Pancreas (tissue), 10 donors: Measurements from ENCODE around the gene COL20A1. TPM values are rescaled to one million over a fixed set of nuclear protein-coding genes. Genes with fewer than 3 reads are reported as not detected.

ENCODE experiments used
- ATAC-seq, 4 donors: fragments of 200-7000 bp; cut with Tn5 transposase; one replicate each; pipeline versions ENCODE4 v1.8.0 to v1.9.1; 2020; ENCODE audit warnings: mild to moderate bottlenecking in 4 of 4, moderate library complexity in 4 of 4
- DNase-seq, 6 donors: peaks; one replicate each; pipeline ENCODE4 v3.0.0-alpha.2; 2020
- FAIRE-seq: peaks from 2 replicates; lab custom pipeline; 2012; peaks lifted over from hg19 to GRCh38; lab: Jason Lieb, UNC
- H3K27ac ChIP-seq, 4 donors: fragments of 200-600 bp; sonication (generic); 1 replicate in 3 of 4; 2 replicates in 1 of 4; pipeline versions ENCODE4 v1.5.0 to v1.8.0; 2020
- H3K27me3 ChIP-seq, 4 donors: fragments of 200-600 bp; one replicate each; pipeline ENCODE4 v1.8.0; 2021
- H3K36me3 ChIP-seq, 3 donors: fragments of 200-600 bp; sonication (generic) in 1 of 3; one replicate each; pipeline versions ENCODE4 v1.5.0 to v1.8.0; 2020 to 2021
- H3K4me1 ChIP-seq, 3 donors: fragments of 200-600 bp; one replicate each; pipeline ENCODE4 v1.8.0; 2021
- H3K4me3 ChIP-seq, 4 donors: fragments of 200-600 bp; sonication (generic) in 2 of 4; one replicate each; pipeline versions ENCODE4 v1.5.0 to v1.8.0; 2020 to 2021
- H3K9me3 ChIP-seq, 4 donors: fragments of 200-600 bp; one replicate each; pipeline ENCODE4 v1.8.0; 2021
- WGBS, 2 donors: extraction: QIAGEN DNeasy Blood & Tissue Kit; methylation state at CpG; one replicate each; pipeline ENCODE4 v1.1.7; 2013; 5-methylcytosine and 5-hydroxymethylcytosine counted together
- intact Hi-C, 3 donors: fragments of 100-400 bp; cut with DNase I; formaldehyde crosslinking; loops; one replicate each; pipeline versions ENCODE4 v1.11.1 to v1.14.2; 2022
- microRNA-seq, 2 donors: library from miRNA; unstranded; fragments of <30 nt; microRNA quantifications; one replicate each; pipeline versions ENCODE4 to v1.1.0, GENCODE V29; 2019 to 2020
- polyA plus RNA-seq, 2 donors: library from polyadenylated mRNA; stranded (reverse); fragments of 200-250 nt; gene quantifications; one replicate each; pipeline ENCODE4 v1.2.3, GENCODE V29; 2013
- total RNA-seq, 6 donors: library from RNA; stranded (reverse); fragmentation: NEBNext Ultra II Directional in 4 of 6; extraction: Animal tissue kit (Norgen Biotek cat#: 25700) in 4 of 6; gene quantifications; one replicate each; pipeline versions ENCODE4 v1.2.1 to v1.2.4, GENCODE V29; 2021 to 2023
- TF ChIP-seq, protein P1 (sequence below), 4 donors: fragments of 200-600 bp; sonication (generic) in 3 of 4; IDR thresholded peaks; one replicate each; pipeline versions ENCODE4 v1.5.0 to v1.8.0; 2021; ENCODE audit warnings: antibody characterized with exemption in 4 of 4
- donor health status: healthy with polysubstance abuse.
- donor health status: DM: no; HTN: no; CAD: no; lungs with moderate emphysema.
- donor health status: DM: no; HTN: no; CAD: no.
- donor health status: control.
- donor health status: control.
- donor health status: Bipolar disorder and iron deficiency.
- donor health status: DM: yes; HTN: yes; CAD: no.
- donor health status: DM: no; HTN: no; CAD: no.
- donor health status: DM: no; HTN: no; CAD: no.
- donor health status: DM: yes; HTN: yes; CAD: no.

Gene COL20A1
- total and polyA plus RNA-seq, 8 donors: 0.05 TPM; not detected in 7

GRCh38 chr20:63383556-63383955 is 90.6 kb downstream of the COL20A1 start:
- TF ChIP-seq, protein P1, sequence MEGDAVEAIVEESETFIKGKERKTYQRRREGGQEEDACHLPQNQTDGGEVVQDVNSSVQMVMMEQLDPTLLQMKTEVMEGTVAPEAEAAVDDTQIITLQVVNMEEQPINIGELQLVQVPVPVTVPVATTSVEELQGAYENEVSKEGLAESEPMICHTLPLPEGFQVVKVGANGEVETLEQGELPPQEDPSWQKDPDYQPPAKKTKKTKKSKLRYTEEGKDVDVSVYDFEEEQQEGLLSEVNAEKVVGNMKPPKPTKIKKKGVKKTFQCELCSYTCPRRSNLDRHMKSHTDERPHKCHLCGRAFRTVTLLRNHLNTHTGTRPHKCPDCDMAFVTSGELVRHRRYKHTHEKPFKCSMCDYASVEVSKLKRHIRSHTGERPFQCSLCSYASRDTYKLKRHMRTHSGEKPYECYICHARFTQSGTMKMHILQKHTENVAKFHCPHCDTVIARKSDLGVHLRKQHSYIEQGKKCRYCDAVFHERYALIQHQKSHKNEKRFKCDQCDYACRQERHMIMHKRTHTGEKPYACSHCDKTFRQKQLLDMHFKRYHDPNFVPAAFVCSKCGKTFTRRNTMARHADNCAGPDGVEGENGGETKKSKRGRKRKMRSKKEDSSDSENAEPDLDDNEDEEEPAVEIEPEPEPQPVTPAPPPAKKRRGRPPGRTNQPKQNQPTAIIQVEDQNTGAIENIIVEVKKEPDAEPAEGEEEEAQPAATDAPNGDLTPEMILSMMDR (IDR thresholded peaks at IDR 0.05): no peak
- ATAC-seq (no peak), FAIRE-seq (no peak), DNase-seq (peak in 1 of 6 donors; percentile 34)
- intact Hi-C loops: loop anchor here in 2 of 3 donors (2.0 to 5.0 kb wide), 2 partner anchors 75 to 76 kb away; no protein-coding TSS in a partner anchor
- H3K4me3 ChIP-seq: no peak overlapping the region
- H3K9me3 ChIP-seq: no peaks in the 10 kb centered on the region
- no peaks in the 10 kb centered on the region for H3K36me3 ChIP-seq
- peaks cover 0 to 15% (median 2%) of the 10 kb centered on the region in 4 donors for H3K27me3 ChIP-seq
- H3K27ac ChIP-seq: no peak overlapping the region
- WGBS, 2 donors: 27 to 38% methylated on average over 11 of the region's 11 CpGs
- no peaks in the 10 kb centered on the region for H3K4me1 ChIP-seq

- Histone ChIP-seq H3K4me3 (no peak overlapping the region), H3K4me1 (no peaks in the 10 kb centered on the region), H3K9me3 (no peaks in the 10 kb centered on the region), H3K36me3 (no peaks in the 10 kb centered on the region), H3K27ac (no peak overlapping the region), H3K27me3 (peaks cover 0 to 15% (median 2%) of the 10 kb centered on the region in 4 donors)
- intact Hi-C loops: loop anchor here in 1 of 3 donors (5.0 kb wide), 1 partner anchor 77 kb away; no protein-coding TSS in a partner anchor
- TF ChIP-seq, protein P1 (IDR thresholded peaks at IDR 0.05): no peak
- DNase-seq (peak in 1 of 6 donors; percentile 22), ATAC-seq (no peak), FAIRE-seq (no peak)
- 44 to 57% methylated on average over 18 of the region's 18 CpGs for WGBS, 2 donors
Measured at GRCh38 chr20:63384336-63384735, 91.3 kb downstream of the COL20A1 start.

Small RNAs within 50 kb of the gene (microRNA-seq; reads per million reads assigned to microRNA genes)
- gene MIR4326: 0 to 0.59 reads per million in 2 donors

Other genes with a start within 250 kb of the COL20A1 start
- 10 to 100 TPM; 11.1 to 22.1 (median 15.2) TPM for gene YTHDF1, start 77.1 kb upstream of the COL20A1 start, total RNA-seq
- 10 to 100 TPM; 15.4 to 24.0 TPM for gene YTHDF1, start 77.1 kb upstream of the COL20A1 start, polyA plus RNA-seq
- not detected for gene BIRC7, start 57.3 kb upstream of the COL20A1 start, total RNA-seq
- gene BIRC7, start 57.3 kb upstream of the COL20A1 start, polyA plus RNA-seq: under 1 TPM in 1 of 2 donors, not detected in 1; 0.09 TPM
- not detected for gene NKAIN4, start 38.7 kb upstream of the COL20A1 start, total RNA-seq
- under 1 TPM in 1 of 2 donors, not detected in 1; 0.14 TPM for gene NKAIN4, start 38.7 kb upstream of the COL20A1 start, polyA plus RNA-seq
- gene ARFGAP1, start 20.4 kb upstream of the COL20A1 start, total RNA-seq: 10 to 100 TPM; 34.0 to 56.7 (median 47.0) TPM
- 100 to 1,000 TPM; 176 to 251 TPM for gene ARFGAP1, start 20.4 kb upstream of the COL20A1 start, polyA plus RNA-seq
- under 1 TPM in 1 of 6 donors, not detected in 5; 0.47 TPM for gene CHRNA4, start 68.2 kb downstream of the COL20A1 start, total RNA-seq
- under 1 TPM in 1 of 2 donors, not detected in 1; 0.02 TPM for gene CHRNA4, start 68.2 kb downstream of the COL20A1 start, polyA plus RNA-seq
- gene KCNQ2, start 179.5 kb downstream of the COL20A1 start, total RNA-seq: 1 to 10 TPM in 4 of 6 donors, under 1 TPM in 2; 0.54 to 2.1 (median 1.4) TPM
- gene KCNQ2, start 179.5 kb downstream of the COL20A1 start, polyA plus RNA-seq: 10 to 100 TPM in 1 of 2 donors, 1 to 10 TPM in 1; 5.8 to 12.5 TPM
- 10 to 100 TPM in 4 of 6 donors, 1 to 10 TPM in 2; 5.0 to 22.9 (median 15.4) TPM for gene EEF1A2, start 205.9 kb downstream of the COL20A1 start, total RNA-seq
- gene EEF1A2, start 205.9 kb downstream of the COL20A1 start, polyA plus RNA-seq: 10 to 100 TPM; 28.2 to 86.9 TPM
- 100 to 1,000 TPM in 4 of 6 donors, 10 to 100 TPM in 2; 77.7 to 194 (median 134) TPM for gene PPDPF, start 227.6 kb downstream of the COL20A1 start, total RNA-seq
- gene PPDPF, start 227.6 kb downstream of the COL20A1 start, polyA plus RNA-seq: 100 to 1,000 TPM; 205 to 224 TPM
- gene PTK6, start 244.2 kb downstream of the COL20A1 start, total RNA-seq: 1 to 10 TPM in 3 of 6 donors, under 1 TPM in 3; 0.61 to 4.5 (median 1.2) TPM
- gene PTK6, start 244.2 kb downstream of the COL20A1 start, polyA plus RNA-seq: 1 to 10 TPM in 1 of 2 donors, under 1 TPM in 1; 0.91 to 2.6 TPM